ENCODE measurements around the gene SLC13A1.
A peak's percentile ranks its signal among the peaks of the same experiment; 100 is the strongest.

The SLC13A1 gene

DNA sequence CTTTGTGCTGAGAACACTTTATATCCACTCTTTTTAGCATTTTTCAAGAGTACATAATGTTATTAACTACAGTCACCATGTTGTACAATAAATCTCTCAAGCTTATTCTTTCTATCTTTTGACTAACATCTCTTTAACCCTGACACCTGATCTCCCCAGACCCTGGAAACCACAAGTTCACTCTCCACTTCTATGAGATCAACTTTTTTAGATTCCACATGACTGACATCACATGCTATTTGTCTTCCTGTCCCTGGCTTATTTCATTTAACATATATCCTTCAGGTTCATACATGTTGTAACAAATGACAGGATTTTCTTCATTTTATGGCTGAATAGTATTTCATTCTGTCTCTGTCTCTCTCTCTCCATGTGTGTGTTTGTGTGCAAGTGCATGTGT, 15.5 kb downstream of the SLC13A1 start:
- DNase-seq (ENCODE audit: insufficient read length, low spot score) (no peak), FAIRE-seq (peak; percentile 25)
- TF ChIP-seq CTCF (IDR thresholded peaks at IDR 0.05; ENCODE audit: insufficient read depth, missing control alignments), result no peak

- no peak for TF ChIP-seq CTCF (IDR thresholded peaks at IDR 0.05; ENCODE audit: insufficient read depth, missing control alignments)
- FAIRE-seq, result no peak
- DNase-seq (ENCODE audit: insufficient read length, low spot score), result no peak
Measured at GRCh38 chr7:123183431-123183830, 16.3 kb downstream of the SLC13A1 start.

DNA sequence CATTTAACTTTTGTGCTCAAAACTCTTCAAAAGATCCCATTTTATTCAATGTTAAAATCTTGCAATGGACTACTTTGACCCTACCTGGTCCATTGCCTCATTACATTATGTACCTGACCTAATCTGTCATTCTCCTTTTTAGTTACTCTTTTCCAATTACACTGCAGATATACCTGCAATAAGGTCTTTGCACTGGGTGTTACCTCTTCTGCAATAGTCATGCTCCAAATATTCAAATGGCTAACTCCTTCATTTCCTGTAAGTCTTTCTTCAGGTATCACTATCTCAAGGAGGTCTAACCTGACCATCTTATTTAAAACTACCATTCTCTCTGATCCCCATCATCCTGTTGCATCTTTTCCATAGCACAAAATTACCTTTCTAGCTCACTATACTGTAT, 22.3 kb downstream of the SLC13A1 start:
- DNase-seq (ENCODE audit: insufficient read length, low spot score) (no peak), FAIRE-seq (no peak)
- TF ChIP-seq CTCF (IDR thresholded peaks at IDR 0.05; ENCODE audit: insufficient read depth, missing control alignments), result no peak

DNA sequence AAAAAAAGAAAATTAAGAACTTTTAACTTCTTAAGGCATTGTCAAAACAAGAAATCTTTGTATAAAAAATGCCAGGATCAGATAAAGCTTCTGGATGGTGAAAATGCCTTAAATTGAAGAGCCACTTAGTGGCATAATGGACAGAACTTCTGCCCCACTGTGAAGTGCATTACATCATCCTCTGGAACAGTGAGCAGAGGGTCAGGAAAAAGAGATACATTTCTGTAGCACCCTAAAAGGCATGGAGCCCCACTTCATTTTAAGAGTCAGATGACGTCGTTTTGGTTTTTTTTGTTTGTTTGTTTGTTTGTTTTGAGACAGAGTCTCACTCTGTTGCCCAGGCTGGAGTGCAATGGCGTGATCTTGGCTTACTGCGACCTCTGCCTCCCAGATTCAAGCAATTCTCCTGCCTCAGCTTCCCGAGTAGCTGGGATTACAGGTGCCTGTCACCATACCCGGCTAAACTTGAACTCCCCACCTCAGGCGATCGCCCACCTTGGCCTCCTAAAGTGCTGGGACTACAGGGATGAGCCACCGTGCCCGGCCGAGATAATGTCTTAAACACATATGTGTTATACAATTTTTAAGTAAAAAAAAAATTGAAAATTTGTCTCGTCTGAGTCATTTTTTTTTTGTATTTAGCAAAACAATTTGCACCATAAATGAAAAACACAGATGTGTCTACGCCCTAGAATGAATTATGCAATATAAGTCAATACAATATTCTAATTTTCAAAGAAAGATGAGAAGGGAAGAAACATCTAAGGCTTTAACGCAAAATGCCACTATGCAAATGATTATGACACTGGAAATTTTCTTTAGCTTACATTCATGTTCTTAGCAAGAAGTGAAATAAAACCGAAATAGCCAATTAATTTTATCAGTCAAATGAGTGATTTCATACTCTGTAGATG, 29.2 kb downstream of the SLC13A1 start:
- FAIRE-seq (no peak), DNase-seq (ENCODE audit: insufficient read length, low spot score) (no peak)
- TF ChIP-seq CTCF (IDR thresholded peaks at IDR 0.05; ENCODE audit: insufficient read depth, missing control alignments), result no peak

GRCh38 chr7:123169065-123169464, 30.7 kb downstream of the SLC13A1 start:
- FAIRE-seq, result no peak
- TF ChIP-seq CTCF (IDR thresholded peaks at IDR 0.05; ENCODE audit: insufficient read depth, missing control alignments), result no peak
- no peak for DNase-seq (ENCODE audit: insufficient read length, low spot score)

- DNase-seq (ENCODE audit: insufficient read length, low spot score) (no peak), FAIRE-seq (no peak)
- TF ChIP-seq CTCF (IDR thresholded peaks at IDR 0.05; ENCODE audit: insufficient read depth, missing control alignments), result no peak
Measured at GRCh38 chr7:123157606-123158005, 42.2 kb downstream of the SLC13A1 start.

GRCh38 chr7:123155571-123155970, 44.2 kb downstream of the SLC13A1 start:
- DNase-seq (ENCODE audit: insufficient read length, low spot score) (no peak), FAIRE-seq (no peak)
- no peak for TF ChIP-seq CTCF (IDR thresholded peaks at IDR 0.05; ENCODE audit: insufficient read depth, missing control alignments)

Measured in D721Med (cell line).